GM04504 (cell line): ENCODE measurements around the gene NCAPH2.

ENCODE experiments used
- DNase-seq: peaks from one replicate; pipeline ENCODE4 v3.0.0-alpha.2; 2012; ENCODE audit warnings: low read depth

The NCAPH2 gene

DNA sequence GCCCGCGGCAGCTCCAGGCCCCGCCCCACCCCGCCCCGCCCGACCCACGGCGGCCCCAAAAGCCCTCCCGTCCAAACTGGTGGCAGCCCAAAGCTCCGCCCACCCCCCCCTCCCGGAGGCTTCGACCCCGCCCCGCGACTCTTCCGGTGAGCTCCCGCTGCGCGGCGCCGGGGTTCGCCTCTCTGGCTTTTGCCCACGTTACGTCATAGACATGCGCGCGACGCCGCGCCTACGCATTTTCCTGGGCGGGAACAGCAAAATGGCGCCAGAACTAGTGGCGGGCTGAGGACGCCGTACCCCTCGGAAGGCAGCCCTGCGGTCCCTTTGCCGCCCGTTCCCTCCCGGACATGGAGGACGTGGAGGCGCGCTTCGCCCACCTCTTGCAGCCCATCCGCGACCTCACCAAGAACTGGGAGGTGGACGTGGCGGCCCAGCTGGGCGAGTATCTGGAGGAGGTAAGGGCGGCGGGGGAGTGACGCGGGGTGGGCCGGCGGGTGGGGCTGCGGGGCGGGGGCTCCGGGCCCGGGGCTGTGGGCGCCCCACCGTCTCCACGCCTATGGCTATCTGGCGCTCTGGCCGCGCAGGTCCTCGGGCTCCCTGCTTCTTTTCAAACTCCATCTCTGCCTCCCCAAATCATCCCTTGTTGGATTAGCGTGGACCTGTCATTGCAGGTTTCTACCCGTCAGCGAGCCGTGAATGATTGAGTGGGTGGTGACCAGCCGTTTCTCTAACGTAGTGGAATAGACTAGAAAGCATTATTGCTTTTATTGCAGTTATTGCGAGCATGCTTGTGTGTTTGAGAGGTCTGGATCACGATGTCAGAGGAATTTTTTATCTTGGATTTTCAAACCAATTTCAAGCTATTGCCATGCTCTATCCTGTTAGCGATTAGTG lies at the start of gene NCAPH2:
TSS of gene NCAPH2 (plus strand) at position 234 of the 894 bp plus-strand sequence. CDS start at position 348, 114 bp downstream.
- peak; percentile 92 for DNase-seq

DNA sequence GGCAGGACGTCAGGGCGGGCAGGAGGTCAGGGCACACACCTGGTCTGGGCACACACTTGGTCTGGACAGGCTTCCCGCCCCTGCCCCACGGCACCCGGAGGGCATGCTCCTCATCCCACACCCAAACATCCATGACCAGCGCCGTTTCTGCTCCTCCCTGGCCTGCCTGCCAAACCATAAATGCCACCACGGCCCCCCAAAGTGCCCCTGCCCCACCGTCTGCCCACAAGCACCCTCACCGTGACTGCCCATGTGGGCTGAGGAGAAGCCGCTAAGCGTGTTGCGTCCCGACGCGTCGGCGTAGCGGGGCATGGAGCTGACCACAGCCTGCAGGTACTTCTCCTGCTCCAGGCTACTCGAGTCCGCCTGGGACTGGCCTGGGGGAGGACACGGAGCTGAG lies 49.0 kb upstream of the NCAPH2 start:
- DNase-seq = no peak

GRCh38 chr22:50459496-50460140 lies 48.4 kb upstream of the NCAPH2 start:
- no peak for DNase-seq

DNA sequence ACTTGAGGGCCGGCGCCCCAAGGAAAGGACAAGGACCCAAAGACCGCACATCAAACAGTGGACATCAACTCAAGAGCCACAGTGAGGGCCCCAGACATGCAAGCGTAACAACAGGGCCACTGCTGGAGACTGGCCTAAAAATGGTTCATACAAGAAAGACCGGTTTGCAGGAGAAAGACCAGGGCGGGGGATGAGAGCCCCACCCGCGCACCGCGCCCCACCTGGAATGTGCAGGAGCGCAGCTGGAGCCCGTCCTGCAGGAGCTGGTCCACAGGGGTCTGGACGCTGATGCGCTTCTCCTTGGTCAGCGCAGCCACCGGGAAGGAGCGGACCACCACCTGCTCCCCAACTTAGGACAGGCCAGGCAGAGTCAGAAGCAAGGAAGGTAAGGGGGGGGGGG lies 47.1 kb upstream of the NCAPH2 start:
- no peak for DNase-seq

GRCh38 chr22:50461536-50461935 lies 46.5 kb upstream of the NCAPH2 start:
- no peak for DNase-seq

GRCh38 chr22:50461979-50462540 lies 46.0 kb upstream of the NCAPH2 start:
- DNase-seq = no peak

- DNase-seq = no peak
These were observed 44.7 kb upstream of the NCAPH2 start for GRCh38 chr22:50463188-50463900.

DNA sequence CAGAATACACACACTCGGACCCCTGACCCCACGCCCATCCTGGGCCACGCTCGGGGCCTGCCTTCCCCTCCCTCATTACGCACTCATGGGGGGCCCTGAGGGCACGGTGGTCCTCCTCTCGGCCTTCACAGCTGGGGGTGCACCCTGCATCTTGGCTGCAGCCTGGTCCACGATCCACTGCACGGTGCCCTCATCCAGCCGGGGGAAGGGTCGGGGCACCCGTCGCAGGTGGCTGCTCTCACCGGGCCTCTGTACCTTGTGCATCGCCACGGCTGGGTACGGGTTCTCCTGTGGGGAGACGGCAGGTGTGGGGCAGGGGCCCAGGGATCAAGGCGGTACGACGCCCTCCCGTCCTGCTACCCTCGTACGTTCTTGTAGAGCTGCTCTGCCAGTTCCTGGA lies 43.6 kb upstream of the NCAPH2 start:
- no peak for DNase-seq

DNA sequence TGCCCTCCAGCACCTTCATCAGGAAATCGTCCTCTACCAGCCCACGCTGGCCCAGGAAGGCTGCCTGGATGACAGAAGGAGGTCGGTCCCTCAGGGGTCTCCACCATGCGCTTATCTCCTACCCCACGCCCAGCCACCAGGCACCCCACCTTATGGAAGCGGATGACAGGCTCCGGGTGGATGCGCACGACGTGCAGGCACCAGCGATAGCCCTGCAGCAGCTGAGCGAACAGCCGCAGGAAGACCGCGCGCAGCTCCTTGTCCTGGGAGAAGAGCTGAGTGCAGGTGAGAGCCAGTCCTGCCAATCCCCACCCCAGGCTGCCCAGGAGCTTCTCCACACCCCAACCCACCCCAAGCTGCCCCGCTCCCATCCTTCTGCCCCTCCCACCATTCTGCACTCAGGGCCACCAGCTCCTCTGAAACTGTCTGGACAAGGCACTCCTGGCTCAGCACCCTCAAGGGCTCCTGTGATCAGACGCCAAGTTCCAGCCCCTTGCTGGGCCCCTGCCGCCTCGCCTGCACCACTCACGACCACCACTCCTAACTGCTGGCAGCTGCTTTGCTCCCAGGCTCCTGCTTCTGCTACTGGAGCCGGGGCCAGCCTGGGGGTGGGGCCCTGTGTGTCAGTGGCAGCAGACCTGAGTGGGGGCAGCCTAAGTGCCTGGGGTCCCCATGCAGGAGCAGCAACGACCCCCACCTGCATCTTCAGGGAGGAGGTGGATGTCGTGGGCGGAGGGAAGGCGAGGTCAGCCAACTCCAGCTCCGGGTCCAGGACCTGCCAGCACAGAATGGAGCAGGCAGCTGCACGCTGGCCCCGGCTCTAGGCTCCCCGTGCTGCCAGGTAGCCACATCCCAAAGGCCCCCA lies 42.7 kb upstream of the NCAPH2 start:
- DNase-seq = no peak

DNA sequence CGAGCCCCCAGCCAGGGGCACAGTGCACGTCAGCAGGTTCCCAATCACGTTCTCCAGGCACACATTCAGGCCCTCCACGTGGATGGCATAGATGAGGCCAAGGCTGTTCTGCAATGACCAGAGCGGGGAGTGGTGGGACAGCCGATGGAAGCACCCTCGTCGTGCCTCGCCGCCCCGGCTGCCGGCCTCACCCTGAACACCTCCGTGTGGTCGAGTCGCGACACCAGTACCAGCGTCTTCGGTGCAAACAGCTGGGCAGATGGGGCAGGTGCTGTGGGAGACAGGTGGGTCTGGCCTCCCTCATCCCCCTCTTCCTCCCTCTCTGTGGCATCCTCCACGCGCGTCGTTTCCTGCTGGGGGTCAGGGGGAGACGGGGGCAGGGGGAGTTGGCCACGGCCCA lies 40.7 kb upstream of the NCAPH2 start:
- DNase-seq = no peak

DNA sequence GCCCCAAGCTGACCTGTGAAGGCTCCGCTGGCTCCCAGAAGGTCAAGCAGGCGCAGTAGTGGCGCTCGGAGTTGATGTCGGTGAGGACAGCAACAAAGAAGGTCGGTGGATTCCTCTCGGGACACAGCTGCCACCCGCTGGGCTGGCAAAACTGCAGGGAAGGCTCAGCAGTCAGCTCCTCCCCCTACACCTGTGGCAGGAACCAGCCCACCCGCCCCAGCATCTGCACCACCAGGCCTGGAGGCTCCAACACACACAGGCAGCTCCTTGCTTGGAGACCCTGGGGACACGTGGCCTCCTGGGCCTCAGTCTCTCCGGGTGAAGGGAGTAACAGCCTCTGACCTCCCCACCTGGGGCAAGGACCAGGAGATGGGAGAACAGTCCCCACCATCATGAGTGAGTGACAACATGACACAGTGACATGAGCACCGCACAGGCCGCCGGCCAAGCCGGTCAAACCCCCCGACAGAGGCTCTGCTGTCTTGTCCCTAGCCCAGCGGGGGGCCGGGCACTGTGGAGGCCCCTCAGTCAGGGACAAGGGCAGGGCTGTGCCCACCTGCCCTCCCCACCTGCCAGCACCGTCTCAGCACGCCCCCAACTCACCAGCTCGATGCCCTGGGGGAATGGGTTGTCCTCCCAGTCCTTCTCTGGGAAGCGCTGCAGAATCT lies 40.1 kb upstream of the NCAPH2 start:
- DNase-seq = no peak

DNA sequence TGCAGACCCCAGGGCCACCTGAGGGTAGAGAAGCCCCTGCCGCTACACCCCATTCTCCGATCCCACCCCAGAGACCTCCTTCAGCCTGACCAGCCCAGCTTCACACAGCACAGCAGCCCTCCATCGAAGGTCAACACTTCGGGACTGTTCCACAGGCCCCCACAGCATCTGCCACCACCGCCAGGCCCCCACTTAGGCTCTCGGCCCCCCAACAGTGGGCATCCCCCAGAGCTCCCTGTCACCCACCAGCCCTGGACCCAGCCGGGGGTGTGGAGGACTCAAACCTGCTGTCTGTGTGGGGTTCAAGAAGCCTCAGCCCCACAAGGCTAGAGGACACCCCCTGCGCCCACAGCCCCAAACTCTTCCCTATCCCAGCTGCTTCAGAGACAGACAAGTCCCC lies 39.4 kb upstream of the NCAPH2 start:
- DNase-seq = no peak

GRCh38 chr22:50469377-50470305 lies 38.4 kb upstream of the NCAPH2 start:
- no peak for DNase-seq

DNA sequence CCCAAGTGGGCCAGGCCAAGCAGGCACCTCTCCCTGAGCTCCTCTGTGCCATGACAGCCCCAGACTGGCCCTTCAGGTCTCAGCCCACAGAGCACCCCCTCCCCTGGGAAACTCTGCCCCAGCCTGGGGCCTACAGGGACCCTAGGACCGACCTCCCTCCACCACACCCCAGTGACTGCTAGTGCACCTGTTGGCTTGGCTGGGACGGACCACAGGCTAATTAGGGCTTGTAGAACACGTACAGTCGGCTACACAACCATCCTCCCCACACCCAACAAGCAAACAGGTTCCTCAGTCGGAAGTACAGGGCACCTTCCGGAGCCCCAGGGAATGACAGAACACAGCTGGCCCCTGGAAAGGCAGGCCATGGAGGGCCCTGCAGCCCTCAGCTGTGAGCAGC lies 37.5 kb upstream of the NCAPH2 start:
- no peak for DNase-seq

- no peak for DNase-seq
These were observed 36.7 kb upstream of the NCAPH2 start for GRCh38 chr22:50471197-50471847.

DNA sequence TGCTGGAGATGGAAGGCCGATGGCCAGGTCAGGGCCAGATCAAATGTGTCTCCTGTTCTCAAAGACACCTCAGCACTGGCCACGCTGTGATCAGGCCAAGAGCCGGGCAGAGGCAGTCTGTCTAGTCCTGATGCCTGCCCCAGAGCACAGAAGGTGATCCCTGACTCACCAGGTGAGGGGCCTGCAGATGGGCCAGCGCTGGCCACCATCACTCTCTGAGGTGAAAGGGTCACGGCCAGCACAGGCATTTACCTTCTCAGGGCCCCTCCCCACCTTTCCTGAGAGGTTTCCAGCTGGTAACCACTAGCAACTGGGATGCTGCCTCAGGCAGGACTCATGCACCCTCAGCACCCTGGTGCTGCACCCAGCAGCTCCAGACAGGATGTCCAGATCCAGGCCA lies 36.1 kb upstream of the NCAPH2 start:
- DNase-seq = no peak

DNA sequence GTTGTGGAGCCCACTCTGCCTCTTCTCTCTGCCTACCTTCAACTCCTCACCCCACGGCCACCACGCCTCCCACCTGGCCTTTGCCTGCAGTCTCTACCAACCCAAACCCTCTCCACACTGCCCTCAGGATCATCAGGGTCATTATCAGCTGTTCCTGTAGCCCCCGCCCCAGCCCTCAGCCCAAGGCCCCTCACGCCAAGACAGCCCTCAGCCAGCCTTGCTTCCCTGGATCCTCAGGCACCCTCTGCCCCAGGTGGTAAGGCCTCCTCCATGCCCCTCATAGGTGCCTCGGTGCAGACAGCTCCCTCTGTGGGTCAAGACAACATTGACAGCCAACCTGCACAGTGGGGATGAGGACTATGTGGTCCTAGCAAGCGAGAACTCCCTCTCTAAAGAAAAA lies 34.9 kb upstream of the NCAPH2 start:
- DNase-seq = no peak

DNA sequence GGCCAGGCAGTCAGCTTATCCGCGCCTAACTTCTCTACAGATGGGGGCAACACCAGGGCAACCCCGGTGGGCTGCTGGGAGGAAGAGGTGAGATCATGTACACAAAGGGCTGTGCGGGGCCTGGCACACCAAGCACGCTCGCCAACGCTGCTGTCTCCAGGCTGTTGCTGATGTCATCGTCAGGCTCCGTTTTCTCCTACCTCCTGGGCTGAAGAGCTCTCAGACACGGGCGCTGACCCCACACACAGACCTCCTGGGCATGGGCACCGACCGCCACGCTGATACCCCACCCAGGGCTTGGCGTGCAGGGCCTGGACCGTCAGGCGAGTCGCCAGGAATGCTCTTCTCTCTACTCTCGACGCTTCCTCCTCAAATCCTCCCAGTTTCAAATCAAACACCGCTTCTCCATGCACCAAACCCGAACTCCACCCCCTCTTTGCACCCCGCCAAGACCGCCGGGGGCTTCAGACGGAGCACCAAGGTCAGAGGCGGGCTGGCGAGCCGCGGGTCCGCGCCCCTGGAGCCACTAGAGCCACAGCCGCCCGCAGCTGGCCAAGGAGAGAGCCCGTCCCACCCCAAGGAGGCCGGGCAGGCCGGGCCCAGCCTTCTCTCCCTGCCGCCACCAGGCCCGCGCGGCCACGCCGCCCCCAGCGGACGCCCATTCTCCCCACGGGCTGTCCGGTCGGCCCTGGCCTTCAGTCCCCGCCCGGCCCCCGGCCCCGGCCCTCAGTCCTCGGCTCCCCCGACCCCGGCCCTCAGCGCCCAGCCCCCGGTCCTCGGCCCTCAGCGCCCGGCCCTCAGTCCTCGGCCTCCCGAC lies 34.0 kb upstream of the NCAPH2 start:
- peak; percentile 26 for DNase-seq
